Subcutaneous abdominal adipose tissue (tissue), 5 donors: ENCODE data around the gene LBH.

Experiments
- H3K27ac ChIP-seq: one replicate; pipeline ENCODE4 v1.7.0; 2013; ENCODE audit warnings: low read depth, mild to moderate bottlenecking, inconsistent platforms, low read length, moderate library complexity
- H3K27me3 ChIP-seq, 5 donors: one replicate each; pipeline ENCODE4 v1.7.0; 2013; ENCODE audit warnings: low read length in 5 of 5, inconsistent platforms in 1 of 5; ENCODE audit not compliant: control insufficient read depth in 5 of 5, insufficient read depth in 4 of 5
- H3K36me3 ChIP-seq, 5 donors: one replicate each; pipeline ENCODE4 v1.7.0; 2013; ENCODE audit warnings: low read length in 5 of 5; ENCODE audit not compliant: control insufficient read depth in 5 of 5, insufficient read depth in 5 of 5
- H3K4me1 ChIP-seq, 5 donors: one replicate each; pipeline ENCODE4 v1.7.0; 2013; ENCODE audit warnings: low read length in 5 of 5, mild to moderate bottlenecking in 3 of 5, moderate library complexity in 1 of 5; ENCODE audit not compliant: control insufficient read depth in 5 of 5, insufficient read depth in 5 of 5
- H3K4me3 ChIP-seq, 5 donors: one replicate each; pipeline ENCODE4 v1.7.0; 2013; ENCODE audit warnings: low read length in 5 of 5, low read depth in 1 of 5
- H3K9ac ChIP-seq, 5 donors: one replicate each; pipeline ENCODE4 v1.7.0; 2013; ENCODE audit warnings: low read length in 5 of 5, mild to moderate bottlenecking in 4 of 5, moderate library complexity in 3 of 5
- H3K9me3 ChIP-seq, 5 donors: one replicate each; pipeline ENCODE4 v1.7.0; 2013; ENCODE audit warnings: low read length in 5 of 5; ENCODE audit not compliant: control insufficient read depth in 5 of 5
- donor health status: healthy.
- donor health status: healthy.
- donor health status: healthy.
- donor health status: healthy.
- donor health status: healthy.

LBH gene

GRCh38 chr2:30239308-30239985, 8.1 kb downstream of the LBH start:
- H3K27me3 ChIP-seq, result peaks cover 0 to 5% (median 2%) of the 10 kb centered on the region in 5 donors
- peaks cover 0 to 8% (median 0%) of the 10 kb centered on the region in 5 donors for H3K36me3 ChIP-seq
- H3K9me3 ChIP-seq, result peaks cover 0 to 3% (median 0%) of the 10 kb centered on the region in 5 donors
- peak overlapping the region; percentile 81 for H3K27ac ChIP-seq
- H3K9ac ChIP-seq, result no peak overlapping the region
- peak overlapping the region in 1 of 5 donors; percentile 19 for H3K4me3 ChIP-seq
- H3K4me1 ChIP-seq, result peaks cover 0 to 18% (median 16%) of the 10 kb centered on the region in 5 donors

GRCh38 chr2:30239986-30240752, 8.8 kb downstream of the LBH start:
- H3K4me3 ChIP-seq, result peak overlapping the region in 1 of 5 donors; percentile 25
- peaks cover 0 to 2% (median 0%) of the 10 kb centered on the region in 5 donors for H3K27me3 ChIP-seq
- peak overlapping the region in 1 of 5 donors; percentile 36 for H3K9ac ChIP-seq
- peaks cover 0 to 3% (median 0%) of the 10 kb centered on the region in 5 donors for H3K9me3 ChIP-seq
- peaks cover 0 to 17% (median 15%) of the 10 kb centered on the region in 5 donors for H3K4me1 ChIP-seq
- peaks cover 0 to 8% (median 0%) of the 10 kb centered on the region in 5 donors for H3K36me3 ChIP-seq
- H3K27ac ChIP-seq, result peak overlapping the region; percentile 81

GRCh38 chr2:30243231-30243630, 11.9 kb downstream of the LBH start:
- H3K27ac ChIP-seq, result no peak overlapping the region
- H3K27me3 ChIP-seq, result no peaks in the 10 kb centered on the region
- no peak overlapping the region for H3K4me3 ChIP-seq
- H3K9me3 ChIP-seq, result no peaks in the 10 kb centered on the region
- H3K9ac ChIP-seq, result no peak overlapping the region
- no peaks in the 10 kb centered on the region for H3K36me3 ChIP-seq
- H3K4me1 ChIP-seq, result peaks cover 0 to 17% (median 15%) of the 10 kb centered on the region in 5 donors

GRCh38 chr2:30245364-30245763, 14.0 kb downstream of the LBH start:
- Histone ChIP-seq H3K4me1 (peaks cover 0 to 7% (median 2%) of the 10 kb centered on the region in 5 donors), H3K4me3 (no peak overlapping the region), H3K36me3 (no peaks in the 10 kb centered on the region), H3K27me3 (no peaks in the 10 kb centered on the region), H3K9ac (no peak overlapping the region), H3K9me3 (no peaks in the 10 kb centered on the region), H3K27ac (no peak overlapping the region)

- Histone ChIP-seq H3K36me3 (no peaks in the 10 kb centered on the region), H3K27me3 (no peaks in the 10 kb centered on the region), H3K9me3 (no peaks in the 10 kb centered on the region), H3K4me1 (peaks cover 0 to 13% (median 11%) of the 10 kb centered on the region in 5 donors), H3K9ac (no peak overlapping the region), H3K4me3 (no peak overlapping the region), H3K27ac (no peak overlapping the region)
Observed at GRCh38 chr2:30248791-30249190, 17.5 kb downstream of the LBH start.

- Histone ChIP-seq H3K36me3 (no peaks in the 10 kb centered on the region), H3K27ac (no peak overlapping the region), H3K9me3 (no peaks in the 10 kb centered on the region), H3K4me3 (no peak overlapping the region), H3K27me3 (no peaks in the 10 kb centered on the region), H3K4me1 (peaks cover 0 to 13% (median 11%) of the 10 kb centered on the region in 5 donors), H3K9ac (no peak overlapping the region)
Observed at GRCh38 chr2:30249354-30249753, 18.0 kb downstream of the LBH start.

GRCh38 chr2:30250421-30250820, 19.1 kb downstream of the LBH start:
- no peaks in the 10 kb centered on the region for H3K9me3 ChIP-seq
- no peak overlapping the region for H3K9ac ChIP-seq
- no peak overlapping the region for H3K27ac ChIP-seq
- H3K27me3 ChIP-seq, result no peaks in the 10 kb centered on the region
- H3K36me3 ChIP-seq, result no peaks in the 10 kb centered on the region
- no peak overlapping the region for H3K4me3 ChIP-seq
- H3K4me1 ChIP-seq, result peaks cover 0 to 13% (median 11%) of the 10 kb centered on the region in 5 donors

GRCh38 chr2:30252723-30253701, 21.7 kb downstream of the LBH start:
- no peaks in the 10 kb centered on the region for H3K9me3 ChIP-seq
- H3K9ac ChIP-seq, result peak overlapping the region in 1 of 5 donors; percentile 28
- H3K4me1 ChIP-seq, result peaks cover 0 to 13% (median 11%) of the 10 kb centered on the region in 5 donors
- peaks cover 0 to 4% (median 1%) of the 10 kb centered on the region in 5 donors for H3K36me3 ChIP-seq
- H3K27me3 ChIP-seq, result no peaks in the 10 kb centered on the region
- no peak overlapping the region for H3K4me3 ChIP-seq
- no peak overlapping the region for H3K27ac ChIP-seq

GRCh38 chr2:30253873-30254684, 22.7 kb downstream of the LBH start:
- no peak overlapping the region for H3K9ac ChIP-seq
- H3K27ac ChIP-seq, result no peak overlapping the region
- H3K27me3 ChIP-seq, result peaks cover 0 to 5% (median 0%) of the 10 kb centered on the region in 5 donors
- H3K4me1 ChIP-seq, result peaks cover 0 to 12% (median 11%) of the 10 kb centered on the region in 5 donors
- peaks cover 0 to 12% (median 9%) of the 10 kb centered on the region in 5 donors for H3K36me3 ChIP-seq
- no peak overlapping the region for H3K4me3 ChIP-seq
- no peaks in the 10 kb centered on the region for H3K9me3 ChIP-seq
